Uterus (tissue), 2 donors: Measurements from ENCODE around the gene FAM110D.

Experiments
- CTCF ChIP-seq, 4 experiments: fragments of 200-600 bp in 2 of 4; fragments of 450-650 bp in 2 of 4; sonication (generic) in 2 of 4; IDR thresholded peaks; one replicate each; pipeline ENCODE4 v1.5.1; 2016 to 2019; ENCODE audit warnings: antibody characterized with exemption in 4 of 4, mild to moderate bottlenecking in 2 of 4, moderate library complexity in 1 of 4
- POLR2A ChIP-seq, 2 donors: fragments of 450-650 bp; IDR thresholded peaks; one replicate each; pipeline ENCODE4 v1.6.1; 2016; ENCODE audit warnings: antibody characterized with exemption in 2 of 2, mild to moderate bottlenecking in 1 of 2, moderate library complexity in 1 of 2

DNA sequence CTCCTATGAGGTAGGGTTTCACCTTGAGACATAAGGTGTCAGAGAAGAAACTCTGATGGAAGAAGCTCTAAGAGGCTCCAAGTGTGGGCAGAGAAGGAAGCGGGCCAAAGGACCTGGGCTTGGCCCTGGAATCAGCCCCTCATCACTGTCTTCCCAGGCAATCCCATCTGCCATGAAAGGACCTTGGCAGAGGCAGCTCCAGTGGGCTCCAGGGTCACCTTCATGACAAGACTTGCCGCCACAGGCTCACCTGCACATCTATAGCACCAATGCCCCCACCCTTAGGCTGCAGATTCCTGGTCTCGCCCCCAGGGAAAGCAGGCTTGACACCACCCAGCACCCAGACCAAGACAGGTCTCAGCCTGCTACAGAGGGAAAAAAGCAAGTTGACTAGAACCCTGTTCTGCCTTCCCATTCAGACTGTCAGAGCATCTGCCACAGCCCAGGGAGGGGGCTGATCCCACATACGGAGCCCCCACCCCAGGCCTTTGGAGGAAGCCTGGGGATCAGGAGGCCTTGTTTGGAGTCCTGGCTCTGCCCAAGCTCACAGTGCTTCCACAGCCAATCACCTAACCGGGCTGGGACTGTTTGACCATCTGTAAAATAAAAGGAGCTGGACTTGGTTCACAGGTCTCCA, 490 bp upstream of the FAM110D start:
- no peak for TF ChIP-seq CTCF (IDR thresholded peaks at IDR 0.05)
- no peak for TF ChIP-seq POLR2A (IDR thresholded peaks at IDR 0.05)
